Gastrocnemius medialis (tissue), 4 donors: ENCODE measurements around the gene RPL13A.

Experiments used
- POLR2A ChIP-seq, 2 donors: fragments of 450-650 bp; IDR thresholded peaks; one replicate each; pipeline ENCODE4 v1.6.1; 2017; ENCODE audit warnings: antibody characterized with exemption in 2 of 2, mild to moderate bottlenecking in 2 of 2, moderate library complexity in 2 of 2
- TF ChIP-seq, protein P1 (sequence below), 5 experiments: fragments of 450-650 bp in 3 of 5; fragments of 200-600 bp in 2 of 5; sonication (generic) in 2 of 5; IDR thresholded peaks in 4 of 5; conservative IDR thresholded peaks in 1 of 5; 1 replicate in 4 of 5; 2 replicates in 1 of 5; pipeline ENCODE4 v1.5.1; 2016 to 2019; ENCODE audit warnings: antibody characterized with exemption in 5 of 5, mild to moderate bottlenecking in 3 of 5, moderate library complexity in 3 of 5

- TF ChIP-seq, protein P1, sequence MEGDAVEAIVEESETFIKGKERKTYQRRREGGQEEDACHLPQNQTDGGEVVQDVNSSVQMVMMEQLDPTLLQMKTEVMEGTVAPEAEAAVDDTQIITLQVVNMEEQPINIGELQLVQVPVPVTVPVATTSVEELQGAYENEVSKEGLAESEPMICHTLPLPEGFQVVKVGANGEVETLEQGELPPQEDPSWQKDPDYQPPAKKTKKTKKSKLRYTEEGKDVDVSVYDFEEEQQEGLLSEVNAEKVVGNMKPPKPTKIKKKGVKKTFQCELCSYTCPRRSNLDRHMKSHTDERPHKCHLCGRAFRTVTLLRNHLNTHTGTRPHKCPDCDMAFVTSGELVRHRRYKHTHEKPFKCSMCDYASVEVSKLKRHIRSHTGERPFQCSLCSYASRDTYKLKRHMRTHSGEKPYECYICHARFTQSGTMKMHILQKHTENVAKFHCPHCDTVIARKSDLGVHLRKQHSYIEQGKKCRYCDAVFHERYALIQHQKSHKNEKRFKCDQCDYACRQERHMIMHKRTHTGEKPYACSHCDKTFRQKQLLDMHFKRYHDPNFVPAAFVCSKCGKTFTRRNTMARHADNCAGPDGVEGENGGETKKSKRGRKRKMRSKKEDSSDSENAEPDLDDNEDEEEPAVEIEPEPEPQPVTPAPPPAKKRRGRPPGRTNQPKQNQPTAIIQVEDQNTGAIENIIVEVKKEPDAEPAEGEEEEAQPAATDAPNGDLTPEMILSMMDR (IDR thresholded peaks at IDR 0.05 in 4 of 5, conservative IDR thresholded peaks at IDR 0.05 in 1 of 5), result no peak
- TF ChIP-seq POLR2A (IDR thresholded peaks at IDR 0.05), result no peak
These were observed 2.3 kb downstream of the RPL13A start for GRCh38 chr19:49489601-49490167.
